CD4-positive, alpha-beta T cell treated with Interferon alpha-2 for 1 hour (primary cell): Measurements from ENCODE around the gene CCDC170.

Source experiments
- DNase-seq, 2 donors: peaks; one replicate each; pipeline ENCODE4 v3.0.0-alpha.2; 2020 to 2022

CCDC170 gene

GRCh38 chr6:151661928-151662327 is 168.1 kb downstream of the CCDC170 start:
- DNase-seq = no peak

DNA sequence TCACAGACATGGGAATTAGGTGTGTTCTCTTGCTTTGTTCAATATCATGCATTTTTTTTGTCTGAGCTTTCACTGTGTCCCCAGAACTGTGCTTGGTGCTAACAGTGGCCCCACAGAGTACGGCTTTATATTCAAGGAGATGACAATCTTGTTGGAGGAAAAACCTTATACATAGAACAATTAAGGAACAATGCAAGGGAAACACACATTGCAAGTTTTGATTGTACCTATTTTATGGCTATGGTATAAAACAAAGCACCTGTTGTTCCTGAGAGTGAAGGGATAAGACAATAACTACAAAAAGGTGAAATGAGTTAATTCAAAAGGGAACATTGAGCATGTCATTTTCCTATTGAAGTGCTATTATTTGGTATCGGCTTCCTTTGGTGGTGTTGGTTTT is 169.7 kb downstream of the CCDC170 start:
- DNase-seq = no peak

- no peak for DNase-seq
Measured at GRCh38 chr6:151664390-151664789, 170.6 kb downstream of the CCDC170 start.

DNA sequence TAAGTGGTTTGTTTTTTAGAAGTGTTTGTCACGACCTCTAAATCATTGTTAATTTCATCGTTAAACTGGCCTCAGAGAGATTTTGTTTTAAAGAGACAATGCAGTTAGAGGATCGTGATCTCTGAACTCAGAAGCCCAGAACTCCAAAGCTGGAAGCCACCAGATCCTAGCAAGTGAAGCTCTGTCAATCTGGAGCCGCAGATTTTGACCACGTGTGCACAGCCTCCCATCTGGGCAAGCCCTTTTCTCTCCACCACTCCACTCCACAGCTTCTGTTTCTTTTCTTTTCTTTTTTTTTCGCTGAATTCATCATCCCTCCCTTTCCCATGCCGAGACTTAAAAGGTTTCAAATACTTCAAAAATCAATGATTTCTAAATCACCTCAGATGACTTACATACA is 171.5 kb downstream of the CCDC170 start:
- no peak for DNase-seq

DNA sequence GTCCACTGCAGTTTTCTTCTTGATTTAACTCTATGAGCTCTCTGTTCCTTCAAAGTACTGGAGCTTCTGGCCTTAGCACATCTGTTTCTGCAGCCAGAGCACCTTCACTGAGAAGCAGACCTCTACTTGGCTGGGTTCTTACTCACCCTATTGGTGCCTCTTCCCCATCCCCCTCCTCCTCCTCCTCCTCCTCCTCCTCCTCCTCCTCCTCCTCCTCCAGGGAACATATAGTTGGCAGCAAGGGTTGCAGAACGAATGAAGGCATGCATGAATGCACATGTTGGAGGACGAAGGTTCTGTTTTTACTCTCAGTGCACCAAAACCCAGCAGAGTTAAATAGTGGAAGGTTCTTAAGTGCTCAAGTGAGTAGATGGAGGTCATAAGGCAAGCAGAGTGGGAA is 172.7 kb downstream of the CCDC170 start:
- no peak for DNase-seq

GRCh38 chr6:151669208-151669560 is 175.4 kb downstream of the CCDC170 start:
- DNase-seq = no peak

- DNase-seq = no peak
Measured at GRCh38 chr6:151670116-151670515, 176.3 kb downstream of the CCDC170 start.
